Endodermal cell (in vitro differentiated cells): ENCODE data around the gene LEMD3. TPM values are rescaled to one million over a fixed set of nuclear protein-coding genes. Genes with fewer than 3 reads are reported as not detected.

Experiments
- DNase-seq: peaks from one replicate; pipeline ENCODE4 v3.0.0-alpha.2; 2017
- H3K27ac ChIP-seq: 2 replicates; pipeline ENCODE4 v1.5.1; 2013; ENCODE audit warnings: mild to moderate bottlenecking, low read depth, low read length, moderate library complexity
- H3K27me3 ChIP-seq: 2 replicates; pipeline ENCODE4 v1.6.1; 2013; ENCODE audit warnings: mild to moderate bottlenecking, low read length, moderate library complexity; ENCODE audit not compliant: insufficient read depth, control insufficient read depth, poor library complexity, severe bottlenecking
- H3K36me3 ChIP-seq: 2 replicates; pipeline ENCODE4 v1.7.0; 2013; ENCODE audit warnings: mild to moderate bottlenecking, low read length, moderate library complexity; ENCODE audit not compliant: control insufficient read depth, insufficient read depth
- H3K4me1 ChIP-seq: one replicate; pipeline ENCODE4 v1.7.0; 2013; ENCODE audit warnings: low read length; ENCODE audit not compliant: control insufficient read depth, insufficient read depth
- H3K4me3 ChIP-seq: 2 replicates; pipeline ENCODE4 v1.5.1; 2013; ENCODE audit warnings: mild to moderate bottlenecking, low read length, moderate library complexity
- H3K9ac ChIP-seq: 2 replicates; pipeline ENCODE4 v1.6.1; 2013; ENCODE audit warnings: mild to moderate bottlenecking, low read length, moderate library complexity; ENCODE audit not compliant: poor library complexity, severe bottlenecking; ENCODE audit errors: extremely low read depth
- H3K9me3 ChIP-seq: 2 replicates; pipeline ENCODE4 v1.6.1; 2013; ENCODE audit warnings: mild to moderate bottlenecking, low read length, moderate library complexity; ENCODE audit not compliant: control insufficient read depth
- H3K27ac Mint-ChIP-seq: 2 replicates; pipeline ENCODE4 v1.8.0; 2020; ENCODE audit warnings: mixed read lengths
- H3K27me3 Mint-ChIP-seq: 2 replicates; pipeline ENCODE4 v1.8.0; 2021; ENCODE audit warnings: mild to moderate bottlenecking, mixed read lengths; ENCODE audit not compliant: insufficient read depth
- H3K36me3 Mint-ChIP-seq: 2 replicates; pipeline ENCODE4 v1.8.0; 2020; ENCODE audit warnings: low read depth, mixed read lengths
- H3K4me1 Mint-ChIP-seq: 2 replicates; pipeline ENCODE4 v1.8.0; 2020; ENCODE audit warnings: mixed read lengths
- H3K4me3 Mint-ChIP-seq: 2 replicates; pipeline ENCODE4 v1.8.0; 2020; ENCODE audit warnings: mild to moderate bottlenecking, moderate library complexity, mixed read lengths
- H3K9me3 Mint-ChIP-seq: 2 replicates; pipeline ENCODE4 v1.8.0; 2020; ENCODE audit warnings: mild to moderate bottlenecking, mixed read lengths
- CTCF ChIP-seq: fragments of 200-600 bp; sonication (generic); conservative IDR thresholded peaks from 2 replicates; pipeline ENCODE4 v1.5.0; 2021; ENCODE audit warnings: antibody characterized with exemption, mild to moderate bottlenecking
- WGBS, 2 experiments: methylation state at CpG; one replicate each; pipeline versions ENCODE4 v1.1.5 to v1.1.7; 2013; ENCODE audit warnings: missing lambda C conversion rate in 2 of 2, mixed read lengths in 1 of 2; ENCODE audit not compliant: insufficient coverage in 1 of 2, insufficient read length in 1 of 2; 5-methylcytosine and 5-hydroxymethylcytosine counted together
- total RNA-seq, 2 donors: library from RNA; stranded (reverse); fragmentation: NEBNext Ultra II Directional in 1 of 2; extraction: Animal tissue kit (Norgen Biotek cat#: 25700) in 1 of 2; gene quantifications; 2 replicates in 1 of 2; 3 replicates in 1 of 2; pipeline ENCODE4 v1.2.1, GENCODE V29; 2021

Gene LEMD3
- total RNA-seq, 2 donors from 2014 or later: 35.8 to 37.3 TPM

- Mint-ChIP-seq H3K4me3 (no peak overlapping the region), H3K9me3 (peaks cover 4% of the 10 kb centered on the region), H3K27me3 (peaks cover 20% of the 10 kb centered on the region), H3K27ac (no peak overlapping the region), H3K36me3 (no peaks in the 10 kb centered on the region), H3K4me1 (no peaks in the 10 kb centered on the region)
- Histone ChIP-seq H3K9ac (no peak overlapping the region), H3K9me3 (peaks cover 9% of the 10 kb centered on the region), H3K27ac (no peak overlapping the region), H3K4me3 (no peak overlapping the region), H3K27me3 (peaks cover 16% of the 10 kb centered on the region), H3K4me1 (no peaks in the 10 kb centered on the region), H3K36me3 (no peaks in the 10 kb centered on the region)
- TF ChIP-seq CTCF: no peak
- DNase-seq: no peak
Observed at GRCh38 chr12:65133879-65134278, 35.5 kb upstream of the LEMD3 start.

- Mint-ChIP-seq H3K4me1 (no peaks in the 10 kb centered on the region), H3K27me3 (peaks cover 4% of the 10 kb centered on the region), H3K9me3 (peaks cover 4% of the 10 kb centered on the region), H3K4me3 (no peak overlapping the region), H3K36me3 (no peaks in the 10 kb centered on the region), H3K27ac (no peak overlapping the region)
- H3K4me1 ChIP-seq: no peaks in the 10 kb centered on the region
- no peak for DNase-seq
- 88 to 100% methylated on average over 1 of the region's 1 CpG for WGBS, 2 experiments
- TF ChIP-seq CTCF: no peak
- H3K36me3 ChIP-seq: no peaks in the 10 kb centered on the region
- no peak overlapping the region for H3K4me3 ChIP-seq
- H3K27me3 ChIP-seq: peaks cover 1% of the 10 kb centered on the region
- H3K9ac ChIP-seq: no peak overlapping the region
- peaks cover 9% of the 10 kb centered on the region for H3K9me3 ChIP-seq
- H3K27ac ChIP-seq: no peak overlapping the region
Observed at GRCh38 chr12:65139389-65139788, 30.0 kb upstream of the LEMD3 start.

GRCh38 chr12:65140738-65141137 lies 28.6 kb upstream of the LEMD3 start:
- no peak overlapping the region for H3K9ac ChIP-seq
- H3K4me1 Mint-ChIP-seq: no peaks in the 10 kb centered on the region
- no peak for TF ChIP-seq CTCF

More at GRCh38 chr12:65140738-65141137, 28.6 kb upstream of the LEMD3 start:
- Histone ChIP-seq H3K4me3 (no peak overlapping the region), H3K36me3 (no peaks in the 10 kb centered on the region), H3K9me3 (peaks cover 8% of the 10 kb centered on the region), H3K27ac (no peak overlapping the region), H3K27me3 (no peaks in the 10 kb centered on the region), H3K4me1 (no peaks in the 10 kb centered on the region)
- peaks cover 1% of the 10 kb centered on the region for H3K27me3 Mint-ChIP-seq
- DNase-seq: no peak
- H3K27ac Mint-ChIP-seq: no peak overlapping the region
- no peak overlapping the region for H3K4me3 Mint-ChIP-seq
- peaks cover 4% of the 10 kb centered on the region for H3K9me3 Mint-ChIP-seq
- no peaks in the 10 kb centered on the region for H3K36me3 Mint-ChIP-seq
- WGBS, 2 experiments: 100% methylated on average over 1 of the region's 1 CpG; no CpG with 5 or more reads in 1 of the 2 experiments
